Peyer's patch (tissue), 4 donors: ENCODE measurements around the gene NFKB1.

Source experiments
- CTCF ChIP-seq, 6 experiments: fragments of 450-650 bp in 4 of 6; fragments of 200-600 bp in 2 of 6; sonication (generic) in 1 of 6; IDR thresholded peaks; one replicate each; pipeline ENCODE4 v1.5.1; 2017 to 2019; ENCODE audit warnings: antibody characterized with exemption in 6 of 6, mild to moderate bottlenecking in 3 of 6, moderate library complexity in 1 of 6
- POLR2A ChIP-seq, 2 donors: fragments of 450-650 bp; IDR thresholded peaks; one replicate each; pipeline ENCODE4 v1.5.1; 2017; ENCODE audit warnings: antibody characterized with exemption in 2 of 2, mild to moderate bottlenecking in 2 of 2, moderate library complexity in 2 of 2

DNA sequence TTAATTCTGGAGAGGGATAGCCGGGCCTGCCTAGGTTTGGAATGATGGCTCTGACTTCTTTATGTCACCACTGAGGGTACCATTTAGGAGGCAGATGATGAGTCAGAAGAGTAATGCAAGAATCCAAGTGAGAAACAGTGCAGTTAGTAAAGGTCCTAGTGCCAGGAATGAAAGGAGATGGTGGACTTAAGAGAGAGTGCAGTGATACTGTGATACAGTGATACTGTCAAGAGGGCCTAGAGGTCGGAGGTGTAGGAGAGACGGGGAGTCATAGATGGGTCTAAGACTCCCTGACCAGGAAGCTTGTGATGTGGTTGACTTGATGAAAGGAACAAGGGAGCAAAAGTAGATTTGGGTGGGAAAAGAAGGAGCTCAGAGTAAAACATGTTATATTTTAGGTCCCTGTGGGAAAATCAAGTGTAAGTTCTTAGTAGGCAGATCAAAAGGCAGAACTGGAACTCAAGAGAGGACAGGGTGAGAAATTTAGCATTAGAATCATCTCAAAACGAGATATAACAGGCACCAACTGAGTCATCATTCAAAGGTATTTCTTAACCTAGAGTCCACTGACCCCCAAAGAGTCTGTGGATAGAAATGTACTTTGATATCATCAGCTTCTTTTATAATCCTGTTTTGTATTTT is 85.0 kb downstream of the NFKB1 start:
- TF ChIP-seq CTCF (IDR thresholded peaks at IDR 0.05) (no peak), POLR2A (IDR thresholded peaks at IDR 0.05) (no peak)
